DOHH2 (cell line): ENCODE results near the gene CTBP1.

ENCODE experiments used
- H3F3A ChIP-seq: fragments of 200-600 bp; sonication (generic), shearing (Covaris generic); 2 replicates; pipeline ENCODE4 v1.6.0; 2016; ENCODE audit warnings: antibody characterized with exemption, mild to moderate bottlenecking; ENCODE audit not compliant: control insufficient read depth, insufficient read depth
- H3K27ac ChIP-seq: fragments of 200-600 bp; sonication (generic); 2 replicates; pipeline ENCODE4 v1.5.1; 2014; ENCODE audit warnings: low read depth, mild to moderate bottlenecking, low read length, moderate library complexity
- H3K27me3 ChIP-seq: fragments of 200-600 bp; sonication (generic); 2 replicates; pipeline ENCODE4 v1.6.1; 2014; ENCODE audit warnings: mild to moderate bottlenecking, low read length, mixed read lengths; ENCODE audit not compliant: control insufficient read depth
- H3K36me3 ChIP-seq: fragments of 200-600 bp; sonication (generic); 2 replicates; pipeline ENCODE4 v1.6.1; 2014; ENCODE audit warnings: mild to moderate bottlenecking, low read length, moderate library complexity, mixed read lengths; ENCODE audit not compliant: control insufficient read depth
- H3K4me1 ChIP-seq: fragments of 200-600 bp; sonication (generic); 2 replicates; pipeline ENCODE4 v1.6.1; 2014; ENCODE audit warnings: mild to moderate bottlenecking, low read length, mixed read lengths; ENCODE audit not compliant: control insufficient read depth
- H3K4me2 ChIP-seq: fragments of 200-600 bp; sonication (generic); 2 replicates; pipeline ENCODE4 v1.6.0; 2014; ENCODE audit warnings: mild to moderate bottlenecking, low read length, moderate library complexity
- H3K4me3 ChIP-seq: fragments of 200-600 bp; sonication (generic); 2 replicates; pipeline ENCODE4 v1.5.1; 2014; ENCODE audit warnings: mild to moderate bottlenecking, low read length, mixed read lengths
- H3K79me2 ChIP-seq: fragments of 200-600 bp; sonication (generic); 2 replicates; pipeline ENCODE4 v1.6.1; 2014; ENCODE audit warnings: mild to moderate bottlenecking, low read length, mixed read lengths; ENCODE audit not compliant: control insufficient read depth
- H3K9me2 ChIP-seq: fragments of 200-600 bp; sonication (generic); replicated peaks from 2 replicates; pipeline ENCODE4 v1.6.1; 2014; ENCODE audit warnings: mild to moderate bottlenecking, low read length, mixed read lengths; ENCODE audit not compliant: control insufficient read depth
- H3K9me3 ChIP-seq: fragments of 200-600 bp; sonication (generic); 2 replicates; pipeline ENCODE4 v1.6.1; 2014; ENCODE audit warnings: antibody characterized with exemption, low read length, mixed read lengths; ENCODE audit not compliant: control insufficient read depth, insufficient read depth
- H4K20me1 ChIP-seq: fragments of 200-600 bp; sonication (generic); 2 replicates; pipeline ENCODE4 v1.6.0; 2014; ENCODE audit warnings: low read depth, mild to moderate bottlenecking, antibody characterized with exemption, low read length, moderate library complexity; ENCODE audit not compliant: control insufficient read depth, insufficient read depth
- CTCF ChIP-seq: fragments of 200-600 bp; sonication (generic); IDR thresholded peaks from one replicate; pipeline ENCODE4 v1.5.1; 2014; ENCODE audit warnings: antibody characterized with exemption, mild to moderate bottlenecking, low read depth, low read length; ENCODE audit not compliant: poor library complexity, severe bottlenecking
- EZH2phosphoT487 ChIP-seq: fragments of 200-600 bp; sonication (generic); IDR thresholded peaks from 2 replicates; pipeline ENCODE4 v1.6.1; 2017; ENCODE audit warnings: borderline replicate concordance, mild to moderate bottlenecking, antibody characterized with exemption, low read length, moderate library complexity, mixed read lengths

The CTBP1 gene

GRCh38 chr4:1175635-1176229 is 73.2 kb downstream of the CTBP1 start:
- no peaks in the 10 kb centered on the region; the same call in 1 of the 2 replicates for H3K9me3 ChIP-seq
- no peak overlapping the region for H3K27ac ChIP-seq
- no peak overlapping the region for H3K4me3 ChIP-seq
- TF ChIP-seq EZH2phosphoT487, result no peak
- no peak for TF ChIP-seq CTCF
- no peaks in the 10 kb centered on the region for H3K79me2 ChIP-seq
- peaks cover 5% of the 10 kb centered on the region; the same call in 1 of the 2 replicates for H3K4me1 ChIP-seq
- no peaks in the 10 kb centered on the region for H3K27me3 ChIP-seq
- peaks cover 17% of the 10 kb centered on the region for H3K36me3 ChIP-seq
- no peak overlapping the region for H3K4me2 ChIP-seq
- peaks cover 3% of the 10 kb centered on the region; the same call in 1 of the 2 replicates for H3F3A ChIP-seq
- no peaks in the 10 kb centered on the region for H4K20me1 ChIP-seq
- no peaks in the 10 kb centered on the region for H3K9me2 ChIP-seq

- Histone ChIP-seq H3K9me3 (no peaks in the 10 kb centered on the region), H3K4me3 (no peak overlapping the region), H3K9me2 (no peaks in the 10 kb centered on the region), H3K79me2 (no peaks in the 10 kb centered on the region), H3K36me3 (peaks cover 12% of the 10 kb centered on the region), H4K20me1 (no peaks in the 10 kb centered on the region), H3K4me2 (no peak overlapping the region), H3K27ac (no peak overlapping the region), H3K27me3 (no peaks in the 10 kb centered on the region), H3F3A (peaks cover 3% of the 10 kb centered on the region; the same call in 1 of the 2 replicates), H3K4me1 (peaks cover 5% of the 10 kb centered on the region; the same call in 1 of the 2 replicates)
- TF ChIP-seq CTCF (no peak), EZH2phosphoT487 (no peak)
Observed at GRCh38 chr4:1174941-1175634, 73.8 kb downstream of the CTBP1 start.

GRCh38 chr4:1172971-1173757 is 75.8 kb downstream of the CTBP1 start:
- H3F3A ChIP-seq, result peaks cover 3% of the 10 kb centered on the region; the same call in 1 of the 2 replicates
- no peaks in the 10 kb centered on the region for H3K36me3 ChIP-seq
- H3K79me2 ChIP-seq, result no peaks in the 10 kb centered on the region
- no peak overlapping the region for H3K4me3 ChIP-seq
- H3K27ac ChIP-seq, result no peak overlapping the region
- peaks cover 2% of the 10 kb centered on the region for H3K4me1 ChIP-seq
- no peaks in the 10 kb centered on the region for H3K9me2 ChIP-seq
- no peak for TF ChIP-seq EZH2phosphoT487
- TF ChIP-seq CTCF, result no peak
- H3K27me3 ChIP-seq, result no peaks in the 10 kb centered on the region
- H3K4me2 ChIP-seq, result no peak overlapping the region
- no peaks in the 10 kb centered on the region for H4K20me1 ChIP-seq
- no peaks in the 10 kb centered on the region for H3K9me3 ChIP-seq
